B cell (primary cell): ENCODE measurements around the gene RAB11B. TPM values are rescaled to one million over a fixed set of nuclear protein-coding genes. Genes with fewer than 3 reads are reported as not detected.

Experiments
- ATAC-seq: fragments of 200-7000 bp; cut with Tn5 transposase; one replicate; pipeline ENCODE4 v1.10.0; 2021; ENCODE audit warnings: low read depth, mild to moderate bottlenecking, moderate number of reproducible peaks, moderate library complexity
- CTCF ChIA-PET: fragments of 350-600 bp; sonication (Branson Sonifier 250); formaldehyde crosslinking; loops from one replicate; lab custom pipeline; 2021; ENCODE audit warnings: antibody characterized with exemption, inconsistent platforms; lab: Charles Lee
- POLR2A ChIA-PET: fragments of 350-600 bp; sonication (Branson Sonifier 250); formaldehyde crosslinking; loops from one replicate; lab custom pipeline; 2021; ENCODE audit warnings: antibody characterized with exemption; lab: Charles Lee
- DNase-seq: peaks from one replicate; pipeline ENCODE4 v3.0.0; 2013
- H2AFZ ChIP-seq: 2 replicates; pipeline ENCODE4 v1.6.1; 2012; ENCODE audit warnings: mild to moderate bottlenecking, low read depth, low read length; ENCODE audit not compliant: insufficient read depth, poor library complexity, severe bottlenecking
- H3K27ac ChIP-seq, 2 donors: 1 replicate in 1 of 2; 2 replicates in 1 of 2; pipeline ENCODE4 v1.5.1; 2012 to 2013; ENCODE audit warnings: low read length in 2 of 2, mild to moderate bottlenecking in 2 of 2, moderate library complexity in 1 of 2
- H3K27me3 ChIP-seq, 4 experiments: fragments of 200-600 bp in 1 of 4; sonication (generic) in 1 of 4; replicated peaks in 1 of 4; 1 replicate in 2 of 4; 2 replicates in 2 of 4; pipeline versions ENCODE4 v1.6.1 to v1.7.0; 2013 to 2016; ENCODE audit warnings: low read length in 3 of 4, mild to moderate bottlenecking in 2 of 4, mixed read lengths in 1 of 4, moderate library complexity in 1 of 4; ENCODE audit not compliant: insufficient read depth in 4 of 4, control insufficient read depth in 3 of 4; ENCODE audit errors: control extremely low read depth in 1 of 4
- H3K36me3 ChIP-seq, 2 experiments: replicated peaks in 1 of 2; 1 replicate in 1 of 2; 2 replicates in 1 of 2; pipeline versions ENCODE4 v1.6.1 to v1.7.1; 2013; ENCODE audit warnings: low read length in 1 of 2; ENCODE audit not compliant: insufficient read depth in 2 of 2, control insufficient read depth in 1 of 2; ENCODE audit errors: control extremely low read depth in 1 of 2, extremely low read depth in 1 of 2
- H3K4me1 ChIP-seq, 2 donors: fragments of 200-600 bp in 1 of 2; sonication (generic) in 1 of 2; 1 replicate in 1 of 2; 2 replicates in 1 of 2; pipeline versions ENCODE4 v1.5.1 to v1.6.1; 2013 to 2017; ENCODE audit warnings: low read length in 2 of 2; ENCODE audit not compliant: control insufficient read depth in 2 of 2, insufficient read depth in 2 of 2
- H3K4me2 ChIP-seq: replicated peaks from 2 replicates; pipeline ENCODE3; 2012; ENCODE audit warnings: mild to moderate bottlenecking, low read depth, low read length; ENCODE audit not compliant: poor library complexity, severe bottlenecking
- H3K4me3 ChIP-seq, 5 experiments: fragments of 200-600 bp in 1 of 5; sonication (generic) in 1 of 5; 1 replicate in 3 of 5; 2 replicates in 2 of 5; pipeline versions ENCODE4 v1.5.1 to v1.7.0; 2011 to 2016; ENCODE audit warnings: low read length in 4 of 5, mild to moderate bottlenecking in 4 of 5, low read depth in 2 of 5, control low read depth in 1 of 5, moderate library complexity in 1 of 5; ENCODE audit not compliant: insufficient read depth in 1 of 5; ENCODE audit errors: control extremely low read depth in 1 of 5, extremely low read depth in 1 of 5
- H3K79me2 ChIP-seq: fragments of 200-600 bp; sonication (generic); one replicate; pipeline ENCODE4 v1.6.0; 2016; ENCODE audit warnings: low read length; ENCODE audit not compliant: control insufficient read depth, insufficient read depth
- H3K9ac ChIP-seq: fragments of 200-600 bp; sonication (generic); 2 replicates; pipeline ENCODE4 v1.6.1; 2017; ENCODE audit warnings: mild to moderate bottlenecking, low read length, moderate library complexity
- H3K9me3 ChIP-seq, 3 donors: one replicate each; pipeline versions ENCODE4 v1.6.1 to v1.7.1; 2013; ENCODE audit warnings: low read length in 2 of 3; ENCODE audit not compliant: control insufficient read depth in 2 of 3, insufficient read depth in 1 of 3; ENCODE audit errors: control extremely low read depth in 1 of 3
- H4K20me1 ChIP-seq: 2 replicates; pipeline ENCODE4 v1.6.0; 2012; ENCODE audit warnings: mild to moderate bottlenecking, low read length; ENCODE audit not compliant: insufficient read depth, control insufficient read depth, poor library complexity, severe bottlenecking
- H3K27ac Mint-ChIP-seq: one replicate; pipeline ENCODE4 v1.8.0; 2021; ENCODE audit warnings: mixed read lengths
- H3K27me3 Mint-ChIP-seq: one replicate; pipeline ENCODE4 v1.8.0; 2021; ENCODE audit warnings: mixed read lengths
- H3K4me1 Mint-ChIP-seq: one replicate; pipeline ENCODE4 v1.8.0; 2021; ENCODE audit warnings: mixed read lengths
- H3K4me3 Mint-ChIP-seq: one replicate; pipeline ENCODE4 v1.8.0; 2021; ENCODE audit warnings: mixed read lengths
- H3K9me3 Mint-ChIP-seq: one replicate; pipeline ENCODE4 v1.8.0; 2022; ENCODE audit warnings: mixed read lengths; ENCODE audit not compliant: insufficient read depth
- CTCF ChIP-seq: fragments of 200-600 bp; IDR thresholded peaks from one replicate; pipeline ENCODE4 v1.8.0; 2022; ENCODE audit warnings: antibody characterized with exemption, mild to moderate bottlenecking
- EZH2 ChIP-seq: IDR thresholded peaks from 2 replicates; pipeline ENCODE4 v1.6.1; 2012; ENCODE audit warnings: borderline replicate concordance, low read depth, mild to moderate bottlenecking, moderate library complexity, low read length; ENCODE audit not compliant: insufficient read depth, poor library complexity, severe bottlenecking
- whole genome bisulfite sequencing: methylation state at CpG from one replicate; pipeline ENCODE4 v1.1.5; 2013; ENCODE audit warnings: missing lambda C conversion rate; ENCODE audit not compliant: insufficient coverage; 5-methylcytosine and 5-hydroxymethylcytosine counted together
- intact Hi-C: fragments of 100-400 bp; cut with micrococcal nuclease; formaldehyde crosslinking; loops from one replicate; pipeline ENCODE4 v1.10.0; 2022
- polyA plus RNA-seq: library from polyadenylated mRNA; depleted of rRNA; stranded (reverse); fragments of >200 nt; gene quantifications from 2 replicates; pipeline ENCODE4 v1.2.3, GENCODE V29; 2012
- total RNA-seq, 2 donors: library from RNA; stranded (reverse); fragments of 120-200 nt in 1 of 2; gene quantifications; 1 replicate in 1 of 2; 2 replicates in 1 of 2; pipeline versions ENCODE4 v1.2.3 to v1.2.4, GENCODE V29; 2013 to 2022

The RAB11B gene
- total and polyA plus RNA-seq, 2 donors (not counting 1 experiment from before 2014, with no cell fraction given) = 130 to 165 TPM

- Mint-ChIP-seq H3K9me3 (no peaks in the 10 kb centered on the region), H3K4me1 (no peaks in the 10 kb centered on the region), H3K27ac (no peak overlapping the region), H3K27me3 (no peaks in the 10 kb centered on the region), H3K4me3 (no peak overlapping the region)
- ATAC-seq = no peak
- H3K4me3 ChIP-seq = no peak overlapping the region
- H4K20me1 ChIP-seq = no peaks in the 10 kb centered on the region
- no peak for TF ChIP-seq CTCF
- no peak for TF ChIP-seq EZH2
- no peak overlapping the region for H2AFZ ChIP-seq
- POLR2A ChIA-PET = interaction anchor here (0.6 kb wide), 1 partner anchor 34 kb away, joined by 6 read pairs; no protein-coding TSS in a partner anchor
- H3K27ac ChIP-seq = no peak overlapping the region
- no peaks in the 10 kb centered on the region for H3K27me3 ChIP-seq
- no peak overlapping the region for H3K9ac ChIP-seq
- DNase-seq = no peak
- peaks cover 0 to 2% of the 10 kb centered on the region in 2 experiments for H3K36me3 ChIP-seq
- no peak overlapping the region for H3K4me2 ChIP-seq
- H3K4me1 ChIP-seq = no peaks in the 10 kb centered on the region
- 100% methylated on average over 4 of the region's 6 CpGs for WGBS
- CTCF ChIA-PET = no interaction called here
- no peaks in the 10 kb centered on the region for H3K79me2 ChIP-seq
- no peaks in the 10 kb centered on the region for H3K9me3 ChIP-seq
- intact Hi-C loops = no loop called here
These were observed 39.7 kb downstream of the RAB11B start for GRCh38 chr19:8429826-8430225.

- Histone ChIP-seq H2AFZ (no peak overlapping the region), H4K20me1 (no peaks in the 10 kb centered on the region), H3K27ac (no peak overlapping the region), H3K27me3 (no peaks in the 10 kb centered on the region), H3K9me3 (no peaks in the 10 kb centered on the region), H3K79me2 (no peaks in the 10 kb centered on the region), H3K4me1 (no peaks in the 10 kb centered on the region), H3K4me3 (no peak overlapping the region), H3K9ac (no peak overlapping the region), H3K4me2 (no peak overlapping the region), H3K36me3 (peaks cover 0 to 2% of the 10 kb centered on the region in 2 experiments)
- TF ChIP-seq EZH2 = no peak
- no peak for TF ChIP-seq CTCF
- H3K27ac Mint-ChIP-seq = no peak overlapping the region
- no peak for DNase-seq
- H3K9me3 Mint-ChIP-seq = no peaks in the 10 kb centered on the region
- ATAC-seq = no peak
- no peaks in the 10 kb centered on the region for H3K27me3 Mint-ChIP-seq
- H3K4me3 Mint-ChIP-seq = no peak overlapping the region
- WGBS = 95% methylated on average over 19 of the region's 20 CpGs
- H3K4me1 Mint-ChIP-seq = no peaks in the 10 kb centered on the region
- ChIA-PET POLR2A (no interaction called here), CTCF (no interaction called here)
- intact Hi-C loops = no loop called here
These were observed 40.5 kb downstream of the RAB11B start for GRCh38 chr19:8430650-8431049.
